GM12801 (cell line): Measurements from ENCODE around the gene COX5A.

Experiments
- CTCF ChIP-seq: IDR thresholded peaks from one replicate; pipeline ENCODE4 v1.5.1; 2011; ENCODE audit warnings: control low read depth; ENCODE audit not compliant: insufficient read length; ENCODE audit errors: extremely low read depth

The COX5A gene

GRCh38 chr15:74896316-74896715 is 41.6 kb downstream of the COX5A start:
- no peak for TF ChIP-seq CTCF

- no peak for TF ChIP-seq CTCF
These were observed 42.0 kb downstream of the COX5A start for GRCh38 chr15:74895830-74896229.

- TF ChIP-seq CTCF, result no peak
These were observed 44.2 kb downstream of the COX5A start for GRCh38 chr15:74893627-74894026.

- TF ChIP-seq CTCF, result no peak
These were observed 44.9 kb downstream of the COX5A start for GRCh38 chr15:74892931-74893330.

GRCh38 chr15:74892313-74892712 is 45.6 kb downstream of the COX5A start:
- no peak for TF ChIP-seq CTCF

- no peak for TF ChIP-seq CTCF
These were observed 46.4 kb downstream of the COX5A start for GRCh38 chr15:74891469-74891868.

GRCh38 chr15:74890665-74890960 is 47.3 kb downstream of the COX5A start:
- TF ChIP-seq CTCF, result no peak
